Measurements from ENCODE around the gene GNAT1.
"Not testable (repeated sequence)": the region's sequence is repeated elsewhere in the genome, so short reads cannot be mapped to it uniquely, and the experiment has no call there.

GNAT1 gene

GRCh38 chr3:50203809-50204803, 12.7 kb downstream of the GNAT1 start:
- DNase-seq (ENCODE audit: low spot score) = no peak

GRCh38 chr3:50204804-50205412, 13.5 kb downstream of the GNAT1 start, which contains the start of gene SLC38A3:
SLC38A3 (plus strand) TSS chr3:50205271; CDS start chr3:50214200, 8,929 bp downstream.
- no peak for DNase-seq (ENCODE audit: low spot score)

- DNase-seq (ENCODE audit: low spot score) = no peak
These were observed 14.2 kb downstream of the GNAT1 start for GRCh38 chr3:50205413-50206276.

GRCh38 chr3:50207359-50208042, 16.1 kb downstream of the GNAT1 start:
- DNase-seq (ENCODE audit: low spot score) = no peak

GRCh38 chr3:50208677-50209344, 17.4 kb downstream of the GNAT1 start:
- no peak for DNase-seq (ENCODE audit: low spot score)

- no peak for DNase-seq (ENCODE audit: low spot score)
These were observed 18.7 kb downstream of the GNAT1 start for GRCh38 chr3:50210176-50210509.

GRCh38 chr3:50210510-50211367, 19.3 kb downstream of the GNAT1 start:
- DNase-seq (ENCODE audit: low spot score) = no peak

GRCh38 chr3:50211368-50211717, 19.9 kb downstream of the GNAT1 start:
- DNase-seq (ENCODE audit: low spot score) = not testable (repeated sequence)

GRCh38 chr3:50211930-50212329, 20.5 kb downstream of the GNAT1 start:
- no peak for DNase-seq (ENCODE audit: low spot score)

GRCh38 chr3:50212502-50212901, 21.1 kb downstream of the GNAT1 start:
- no peak for DNase-seq (ENCODE audit: low spot score)

GRCh38 chr3:50212971-50213370, 21.6 kb downstream of the GNAT1 start:
- no peak for DNase-seq (ENCODE audit: low spot score)

- no peak for DNase-seq (ENCODE audit: low spot score)
These were observed 22.0 kb downstream of the GNAT1 start for GRCh38 chr3:50213373-50213772.

- no peak for DNase-seq (ENCODE audit: low spot score)
These were observed 23.4 kb downstream of the GNAT1 start for GRCh38 chr3:50214824-50215223.

GRCh38 chr3:50215529-50215928, 24.1 kb downstream of the GNAT1 start:
- no peak for DNase-seq (ENCODE audit: low spot score)

- no peak for DNase-seq (ENCODE audit: low spot score)
These were observed 26.3 kb downstream of the GNAT1 start for GRCh38 chr3:50217681-50218080.

- no peak for DNase-seq (ENCODE audit: low spot score)
These were observed 27.0 kb downstream of the GNAT1 start for GRCh38 chr3:50218448-50218847.

- no peak for DNase-seq (ENCODE audit: low spot score)
These were observed 27.9 kb downstream of the GNAT1 start for GRCh38 chr3:50219285-50219684.

GRCh38 chr3:50220109-50220508, 28.7 kb downstream of the GNAT1 start:
- no peak for DNase-seq (ENCODE audit: low spot score)

- no peak for DNase-seq (ENCODE audit: low spot score)
These were observed 29.6 kb downstream of the GNAT1 start for GRCh38 chr3:50221051-50221410.

- DNase-seq (ENCODE audit: low spot score) = no peak
These were observed 30.2 kb downstream of the GNAT1 start for GRCh38 chr3:50221411-50222168.

Measured in LoVo (cell line).